Omental fat pad (tissue), 4 donors: Measurements from ENCODE around the gene TAF13. TPM values are rescaled to one million over a fixed set of nuclear protein-coding genes. Genes with fewer than 3 reads are reported as not detected.

Source experiments
- ATAC-seq: fragments of 150-250 bp; one replicate; pipeline ENCODE4 v1.9.1; 2016; ENCODE audit warnings: mild to moderate bottlenecking, moderate library complexity; ENCODE audit not compliant: low FRiP score
- DNase-seq: peaks from one replicate; pipeline ENCODE4 v3.0.0-alpha.2; 2019; ENCODE audit warnings: low spot score
- small RNA-seq: library from RNA; depleted of rRNA; stranded (forward); fragments of <200 nt; gene quantifications from one replicate; pipeline ENCODE3, GENCODE V24; 2016
- total RNA-seq, 4 donors: library from RNA; depleted of rRNA; stranded (reverse); fragments of >200 nt; gene quantifications; one replicate each; pipeline ENCODE4 v1.1.0, GENCODE V29; 2016
- TF ChIP-seq, protein P1 (sequence below), 3 donors: fragments of 450-650 bp; IDR thresholded peaks; one replicate each; pipeline ENCODE4 v1.5.1; 2016 to 2017; ENCODE audit warnings: antibody characterized with exemption in 3 of 3, mild to moderate bottlenecking in 3 of 3, moderate library complexity in 2 of 3

The TAF13 gene
- total RNA-seq, 4 donors from 2014 or later: 24.3 to 65.3 (median 31.5) TPM

DNA sequence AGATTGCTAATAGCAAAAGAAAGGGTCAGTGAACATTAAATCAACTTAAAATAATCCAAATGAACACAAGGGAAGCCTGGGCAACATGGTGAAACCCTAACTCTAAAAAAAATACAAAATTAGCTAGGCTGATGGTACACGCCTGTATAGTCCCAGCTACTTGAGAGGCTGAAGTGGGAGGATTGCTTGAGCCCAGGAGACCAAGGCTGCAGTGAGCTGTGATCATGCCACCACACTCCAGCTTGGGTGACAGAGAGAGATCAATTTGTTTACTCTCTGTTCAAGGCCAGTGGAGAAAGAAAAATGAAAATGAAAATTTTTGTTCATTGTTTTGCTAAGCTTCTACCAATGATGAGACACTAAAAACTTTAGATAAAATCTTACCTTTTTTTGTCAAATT lies 58.7 kb downstream of the TAF13 start:
- no peak for ATAC-seq
- DNase-seq: no peak
- TF ChIP-seq, protein P1, sequence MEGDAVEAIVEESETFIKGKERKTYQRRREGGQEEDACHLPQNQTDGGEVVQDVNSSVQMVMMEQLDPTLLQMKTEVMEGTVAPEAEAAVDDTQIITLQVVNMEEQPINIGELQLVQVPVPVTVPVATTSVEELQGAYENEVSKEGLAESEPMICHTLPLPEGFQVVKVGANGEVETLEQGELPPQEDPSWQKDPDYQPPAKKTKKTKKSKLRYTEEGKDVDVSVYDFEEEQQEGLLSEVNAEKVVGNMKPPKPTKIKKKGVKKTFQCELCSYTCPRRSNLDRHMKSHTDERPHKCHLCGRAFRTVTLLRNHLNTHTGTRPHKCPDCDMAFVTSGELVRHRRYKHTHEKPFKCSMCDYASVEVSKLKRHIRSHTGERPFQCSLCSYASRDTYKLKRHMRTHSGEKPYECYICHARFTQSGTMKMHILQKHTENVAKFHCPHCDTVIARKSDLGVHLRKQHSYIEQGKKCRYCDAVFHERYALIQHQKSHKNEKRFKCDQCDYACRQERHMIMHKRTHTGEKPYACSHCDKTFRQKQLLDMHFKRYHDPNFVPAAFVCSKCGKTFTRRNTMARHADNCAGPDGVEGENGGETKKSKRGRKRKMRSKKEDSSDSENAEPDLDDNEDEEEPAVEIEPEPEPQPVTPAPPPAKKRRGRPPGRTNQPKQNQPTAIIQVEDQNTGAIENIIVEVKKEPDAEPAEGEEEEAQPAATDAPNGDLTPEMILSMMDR (IDR thresholded peaks at IDR 0.05): no peak

Small RNAs within 50 kb of the gene (small RNA-seq; reads per million reads assigned to genes)
- gene AL356488.2 (not detected), gene BX679664.1 (not detected)

Other genes starting within 250 kb of the TAF13 start
- gene AKNAD1, start 218.9 kb downstream of the TAF13 start, total RNA-seq: under 1 TPM in 1 of 4 donors, not detected in 3; 0.84 TPM
- gene GPSM2, start 199.0 kb downstream of the TAF13 start, total RNA-seq: 10 to 100 TPM in 2 of 4 donors, 1 to 10 TPM in 2; 4.0 to 24.4 (median 8.7) TPM
- gene CLCC1, start 112.5 kb downstream of the TAF13 start, total RNA-seq: 10 to 100 TPM; 19.2 to 30.6 (median 26.7) TPM
- gene WDR47, start 33.9 kb downstream of the TAF13 start, total RNA-seq: 10 to 100 TPM; 12.0 to 20.8 (median 12.6) TPM
- gene TMEM167B, start 14.8 kb upstream of the TAF13 start, total RNA-seq: 10 to 100 TPM; 22.2 to 29.2 (median 24.8) TPM
- 1 to 10 TPM in 1 of 4 donors, under 1 TPM in 2, not detected in 1; 0.48 to 3.3 (median 0.74) TPM for gene ELAPOR1, start 38.1 kb upstream of the TAF13 start, total RNA-seq
- 100 to 1,000 TPM; 109 to 151 (median 132) TPM for gene SARS1, start 137.9 kb upstream of the TAF13 start, total RNA-seq
- gene CELSR2, start 173.5 kb upstream of the TAF13 start, total RNA-seq: 1 to 10 TPM; 1.6 to 2.6 (median 1.9) TPM
- 1 to 10 TPM; 1.7 to 8.7 (median 2.1) TPM for gene PSRC1, start 207.1 kb upstream of the TAF13 start, total RNA-seq
- gene MYBPHL, start 231.0 kb upstream of the TAF13 start, total RNA-seq: not detected